ENCODE results near the gene CNN2.

The CNN2 gene

GRCh38 chr19:1065606-1066109 lies 39.2 kb downstream of the CNN2 start:
- DNase-seq (ENCODE audit: low read depth), result no peak

DNA sequence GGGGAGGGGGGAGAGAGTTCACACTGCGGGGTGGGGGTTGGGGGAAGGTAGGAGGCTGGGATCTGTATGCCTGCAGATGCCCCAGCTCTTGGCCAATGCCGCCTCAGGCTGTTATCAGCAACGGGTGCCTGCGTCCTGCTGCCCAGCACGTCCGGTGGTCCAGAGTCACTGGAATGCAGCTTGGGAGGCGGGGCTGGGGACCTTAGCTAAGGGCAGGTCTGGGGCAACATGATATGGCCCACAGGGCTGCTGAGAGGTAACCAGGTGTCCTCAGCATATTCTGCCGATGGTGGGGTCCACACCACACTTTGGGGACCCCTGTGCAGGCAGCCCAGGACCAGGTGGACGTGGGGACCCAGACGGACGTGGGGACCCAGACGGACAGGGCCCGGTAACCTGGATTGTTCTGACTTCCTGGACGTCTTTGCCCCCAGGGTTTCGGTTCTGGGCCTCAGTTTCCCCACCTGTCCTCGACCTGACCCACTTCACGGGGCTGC lies 39.9 kb downstream of the CNN2 start:
- DNase-seq (ENCODE audit: low read depth), result no peak

GRCh38 chr19:1066748-1067340 lies 40.4 kb downstream of the CNN2 start, which contains the start of gene ARHGAP45:
TSS of gene ARHGAP45 (plus strand) at chr19:1067167. CDS start at chr19:1067406, 239 bp downstream.
- DNase-seq (ENCODE audit: low read depth), result no peak

GRCh38 chr19:1067341-1067957 lies 41.0 kb downstream of the CNN2 start:
- no peak for DNase-seq (ENCODE audit: low read depth)

GRCh38 chr19:1068009-1069001 lies 41.9 kb downstream of the CNN2 start:
- DNase-seq (ENCODE audit: low read depth), result no peak

- DNase-seq (ENCODE audit: low read depth), result no peak
Observed at GRCh38 chr19:1069009-1069779, 42.8 kb downstream of the CNN2 start.

- DNase-seq (ENCODE audit: low read depth), result no peak
Observed at GRCh38 chr19:1070576-1070930, 44.1 kb downstream of the CNN2 start.

DNA sequence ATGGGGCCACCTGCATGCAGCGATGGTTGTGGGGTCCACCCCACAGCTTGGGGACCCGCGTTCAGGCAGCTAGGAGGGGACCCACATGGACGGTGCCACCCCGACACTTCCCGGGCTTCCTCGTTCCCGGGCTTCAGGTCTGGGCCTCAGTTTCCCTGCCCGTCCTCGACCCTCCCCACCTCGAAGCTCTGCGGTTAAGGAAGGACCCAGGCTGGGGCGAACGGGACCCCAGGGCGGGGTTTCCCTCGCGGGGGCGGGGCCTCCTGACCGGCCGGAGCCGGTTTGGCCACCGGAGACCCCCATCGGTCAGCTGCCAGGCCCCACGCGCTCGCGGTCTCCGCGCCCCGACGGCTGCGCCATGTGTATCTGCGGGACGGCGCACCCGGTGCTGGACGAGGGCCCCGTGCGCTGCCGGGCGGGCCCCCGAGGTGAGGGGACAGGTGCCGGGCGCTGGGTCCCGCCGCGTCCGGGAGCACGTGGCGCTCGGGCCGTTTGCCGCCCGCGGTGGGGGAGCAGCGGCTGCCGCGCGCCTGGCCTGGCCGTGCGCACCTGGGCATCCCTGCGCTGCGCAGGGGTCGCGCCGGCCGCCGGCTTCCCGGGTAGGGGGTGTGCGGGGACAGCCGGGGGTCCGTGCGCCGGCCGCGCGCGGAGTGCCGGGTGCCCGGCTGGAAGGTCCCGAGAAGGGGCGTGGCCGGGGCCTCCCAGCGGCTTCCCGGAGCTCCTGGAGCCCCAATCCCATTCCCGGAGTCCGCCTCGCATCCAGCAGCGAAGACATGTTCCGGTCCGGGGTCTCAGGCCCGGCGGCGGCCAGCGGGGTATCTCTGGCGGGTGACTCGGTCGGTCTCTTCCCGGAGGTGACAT lies 44.8 kb downstream of the CNN2 start:
- DNase-seq (ENCODE audit: low read depth), result no peak

GRCh38 chr19:1072371-1073015 lies 46.1 kb downstream of the CNN2 start:
- no peak for DNase-seq (ENCODE audit: low read depth)

- no peak for DNase-seq (ENCODE audit: low read depth)
Observed at GRCh38 chr19:1073063-1073955, 46.9 kb downstream of the CNN2 start.

DNA sequence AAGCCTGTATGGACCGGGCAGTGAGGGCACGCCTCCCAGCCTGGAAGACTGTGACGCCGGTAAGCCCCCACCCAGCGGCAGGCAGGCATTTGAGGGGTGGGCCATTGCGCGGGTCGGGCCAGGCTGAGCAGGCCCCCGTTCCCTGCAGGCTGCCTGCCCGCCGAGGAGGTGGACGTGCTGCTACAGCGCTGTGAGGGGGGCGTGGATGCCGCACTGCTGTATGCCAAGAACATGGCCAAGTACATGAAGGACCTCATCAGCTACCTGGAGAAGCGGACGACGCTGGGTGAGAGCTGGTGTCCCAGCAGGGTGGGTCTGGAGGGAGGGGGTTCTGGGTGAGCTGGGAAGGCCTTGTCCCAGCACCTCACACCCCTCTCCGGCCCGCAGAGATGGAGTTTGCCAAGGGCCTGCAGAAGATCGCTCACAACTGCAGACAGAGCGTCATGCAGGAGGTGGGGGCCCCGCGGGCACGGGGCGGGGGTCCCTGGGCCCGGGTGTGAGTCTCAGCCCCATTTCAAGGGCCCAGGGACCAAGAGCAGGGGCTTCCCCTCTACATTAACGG lies 47.6 kb downstream of the CNN2 start:
- DNase-seq (ENCODE audit: low read depth), result no peak

DNA sequence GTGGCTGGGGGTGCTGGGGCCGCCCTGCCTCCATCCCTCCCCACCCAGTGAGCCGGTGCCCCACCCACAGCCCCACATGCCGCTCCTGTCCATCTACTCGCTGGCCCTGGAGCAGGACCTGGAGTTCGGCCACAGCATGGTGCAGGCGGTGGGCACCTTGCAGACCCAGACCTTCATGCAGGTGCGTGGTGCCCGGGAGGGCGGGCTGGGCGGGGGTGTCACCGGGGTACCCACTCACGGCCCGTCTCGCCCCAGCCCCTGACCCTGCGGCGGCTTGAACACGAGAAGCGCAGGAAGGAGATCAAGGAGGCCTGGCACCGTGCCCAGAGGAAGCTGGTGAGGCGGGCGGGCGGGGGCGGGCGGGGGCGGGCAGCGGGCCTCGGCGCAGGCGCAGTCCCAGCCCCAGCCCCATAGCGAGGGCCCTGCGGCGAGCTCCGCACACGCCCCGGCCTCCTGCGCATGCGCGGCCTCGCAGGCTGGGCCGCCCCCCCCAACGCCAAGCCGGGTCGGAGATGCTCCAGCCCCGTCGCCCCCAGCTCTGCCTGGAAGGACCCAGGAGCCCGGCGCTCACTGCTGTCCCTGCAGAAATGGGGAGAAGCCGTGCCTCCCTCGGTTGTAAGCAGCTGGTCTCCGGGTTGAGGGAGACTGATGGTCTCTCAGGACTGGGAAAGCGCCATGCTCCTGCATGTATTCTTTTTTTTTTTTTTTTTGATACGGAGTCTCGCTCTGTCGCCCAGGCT lies 48.3 kb downstream of the CNN2 start:
- peak; percentile 95 for DNase-seq (ENCODE audit: low read depth)

DNA sequence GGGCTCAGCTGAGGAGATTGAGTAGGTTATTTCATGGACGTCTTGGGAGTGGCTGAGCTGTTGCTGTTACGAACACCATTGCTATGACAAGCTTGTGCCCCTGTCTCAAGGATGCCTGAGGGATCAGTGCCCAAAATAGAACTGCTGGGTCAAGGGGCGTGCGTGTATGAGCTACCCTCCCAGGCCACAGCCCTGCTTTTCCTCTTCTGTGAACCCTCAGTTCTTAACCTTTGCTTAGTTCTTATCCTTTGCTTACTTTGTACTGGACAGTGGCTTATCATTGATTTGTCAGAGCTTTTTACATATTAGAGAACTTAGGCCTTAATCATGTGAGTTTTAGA lies 49.6 kb downstream of the CNN2 start:
- no peak for DNase-seq (ENCODE audit: low read depth)

GRCh38 chr19:1076951-1077350 lies 50.5 kb downstream of the CNN2 start:
- peak; percentile 74 for DNase-seq (ENCODE audit: low read depth)

DNA sequence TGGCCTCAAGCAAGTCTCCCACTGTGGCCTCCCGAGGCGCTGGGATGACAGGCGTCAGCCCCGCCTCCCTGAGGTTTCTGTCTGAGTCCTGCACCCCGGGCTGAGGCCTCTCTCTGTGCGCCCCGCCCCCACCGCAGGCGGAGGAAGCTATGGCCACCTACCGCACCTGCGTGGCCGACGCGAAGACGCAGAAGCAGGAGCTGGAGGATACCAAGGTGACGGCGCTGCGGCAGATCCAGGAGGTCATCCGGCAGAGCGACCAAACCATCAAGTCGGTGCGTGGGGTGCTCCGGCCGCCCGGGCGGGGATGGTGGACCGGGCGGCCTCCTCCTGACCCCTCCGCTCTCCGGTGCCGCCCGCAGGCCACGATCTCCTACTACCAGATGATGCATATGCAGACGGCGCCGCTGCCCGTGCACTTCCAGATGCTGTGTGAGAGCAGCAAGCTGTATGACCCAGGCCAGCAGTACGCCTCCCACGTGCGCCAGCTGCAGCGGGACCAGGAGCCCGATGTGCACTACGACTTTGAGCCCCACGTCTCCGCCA lies 53.2 kb downstream of the CNN2 start:
- no peak for DNase-seq (ENCODE audit: low read depth)

DNA sequence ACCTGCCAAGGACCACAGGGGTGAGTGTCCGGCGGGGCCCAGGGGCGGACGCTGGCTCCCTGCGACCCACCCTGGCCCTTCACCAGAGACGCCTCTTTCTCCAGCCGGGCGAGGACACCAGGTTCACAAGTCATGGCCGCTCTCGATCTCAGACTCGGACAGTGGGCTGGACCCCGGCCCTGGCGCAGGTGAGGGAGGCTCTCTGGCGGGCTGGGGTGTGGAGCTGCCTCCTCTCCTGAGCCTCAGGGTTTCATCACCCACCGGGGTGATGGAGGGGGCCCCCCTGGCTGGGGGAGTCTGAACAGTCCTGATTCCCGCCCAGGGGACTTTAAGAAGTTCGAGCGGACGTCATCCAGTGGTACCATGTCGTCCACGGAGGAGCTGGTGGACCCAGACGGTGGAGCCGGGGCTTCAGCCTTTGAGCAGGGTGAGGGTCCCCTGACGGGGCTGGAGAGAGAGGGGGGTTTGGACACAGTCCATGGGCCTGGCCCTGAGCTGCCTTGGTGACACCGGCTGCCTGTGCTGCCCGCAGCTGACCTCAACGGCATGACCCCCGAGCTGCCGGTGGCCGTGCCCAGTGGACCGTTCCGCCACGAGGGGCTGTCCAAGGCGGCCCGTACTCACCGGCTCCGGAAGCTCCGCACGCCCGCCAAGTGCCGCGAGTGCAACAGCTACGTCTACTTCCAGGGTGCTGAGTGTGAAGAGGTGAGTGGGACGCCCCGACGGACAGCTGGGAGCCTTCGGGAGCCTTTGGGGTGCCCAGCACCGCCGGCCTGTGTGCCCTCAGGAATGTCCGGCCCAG lies 54.2 kb downstream of the CNN2 start:
- no peak for DNase-seq (ENCODE audit: low read depth)

Data from stimulated activated CD8-positive, alpha-beta memory T cell treated with anti-CD3 and anti-CD28 coated beads, Interleukin-15, amount 100 ng/mL, for 1 hour (primary cell).